Testis (tissue), 2 donors: ENCODE data around the gene CLEC16A.

Source experiments
- POLR2A ChIP-seq: fragments of 450-650 bp; IDR thresholded peaks from one replicate; pipeline ENCODE4 v1.6.1; 2017; ENCODE audit warnings: antibody characterized with exemption, mild to moderate bottlenecking, moderate library complexity
- TF ChIP-seq, protein P1 (sequence below), 3 experiments: fragments of 450-650 bp in 2 of 3; fragments of 200-600 bp in 1 of 3; sonication (generic) in 1 of 3; IDR thresholded peaks; one replicate each; pipeline ENCODE4 v1.5.1; 2016 to 2019; ENCODE audit warnings: antibody characterized with exemption in 3 of 3, mild to moderate bottlenecking in 2 of 3, moderate library complexity in 1 of 3

DNA sequence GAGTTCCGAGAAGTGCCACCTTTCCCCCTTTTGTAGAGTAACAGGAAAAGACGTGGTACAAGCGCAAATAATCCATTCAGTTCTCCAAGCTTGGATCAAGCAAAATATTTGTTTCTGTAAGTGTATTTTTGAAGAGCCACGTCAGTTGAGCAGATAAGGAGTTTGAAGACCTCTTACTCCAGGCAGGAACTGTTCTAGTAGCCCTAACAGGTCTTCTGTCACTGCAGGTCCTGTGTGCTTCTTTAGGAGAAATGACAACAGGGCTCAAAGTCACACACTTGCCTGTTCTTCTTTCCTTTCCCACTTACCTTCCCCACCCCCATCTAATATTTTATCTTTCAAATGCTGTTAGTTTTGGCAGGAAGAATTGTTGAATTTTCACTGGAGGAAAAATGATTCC is 93.9 kb downstream of the CLEC16A start:
- TF ChIP-seq, protein P1, sequence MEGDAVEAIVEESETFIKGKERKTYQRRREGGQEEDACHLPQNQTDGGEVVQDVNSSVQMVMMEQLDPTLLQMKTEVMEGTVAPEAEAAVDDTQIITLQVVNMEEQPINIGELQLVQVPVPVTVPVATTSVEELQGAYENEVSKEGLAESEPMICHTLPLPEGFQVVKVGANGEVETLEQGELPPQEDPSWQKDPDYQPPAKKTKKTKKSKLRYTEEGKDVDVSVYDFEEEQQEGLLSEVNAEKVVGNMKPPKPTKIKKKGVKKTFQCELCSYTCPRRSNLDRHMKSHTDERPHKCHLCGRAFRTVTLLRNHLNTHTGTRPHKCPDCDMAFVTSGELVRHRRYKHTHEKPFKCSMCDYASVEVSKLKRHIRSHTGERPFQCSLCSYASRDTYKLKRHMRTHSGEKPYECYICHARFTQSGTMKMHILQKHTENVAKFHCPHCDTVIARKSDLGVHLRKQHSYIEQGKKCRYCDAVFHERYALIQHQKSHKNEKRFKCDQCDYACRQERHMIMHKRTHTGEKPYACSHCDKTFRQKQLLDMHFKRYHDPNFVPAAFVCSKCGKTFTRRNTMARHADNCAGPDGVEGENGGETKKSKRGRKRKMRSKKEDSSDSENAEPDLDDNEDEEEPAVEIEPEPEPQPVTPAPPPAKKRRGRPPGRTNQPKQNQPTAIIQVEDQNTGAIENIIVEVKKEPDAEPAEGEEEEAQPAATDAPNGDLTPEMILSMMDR (IDR thresholded peaks at IDR 0.05), result no peak
- no peak for TF ChIP-seq POLR2A
